ENCODE data around the gene ZNF283.

ZNF283 gene

GRCh38 chr19:43826787-43827754 lies at the start of gene ZNF283:
Gene ZNF283 (plus strand): TSS chr19:43827321. CDS start chr19:43833505, 6,184 bp downstream.
- H3K27ac ChIP-seq, result peak within 1 kb of the TSS in 8 of 11 experiments; percentile 30 to 71 (median 50); a peak in 11 of 22 replicates
- H3K4me3 ChIP-seq, result peak within 1 kb of the TSS; percentile 55 to 78 (median 68)
- H3K9ac ChIP-seq, result peak within 1 kb of the TSS; percentile 46 to 79 (median 74); a peak in 21 of 22 replicates
- peaks cover 5 to 55% (median 22%) of the 10 kb centered on the region in 11 experiments; a peak in 18 of 22 replicates for H3K9me3 ChIP-seq (replicated peaks in 1 of 11)
- H3K4me1 ChIP-seq, result peaks cover 6 to 12% (median 8%) of the 10 kb centered on the region in 10 experiments; a peak in 19 of 20 replicates
- no peak for TF ChIP-seq Cebpa-rat (IDR thresholded peaks at IDR 0.05)
- H3K36me3 ChIP-seq, result peaks cover 35 to 41% (median 39%) of the 10 kb centered on the region in 11 experiments
- peak within 1 kb of the TSS; percentile 78 to 93 (median 89) for H3K4me2 ChIP-seq
- no peaks in the 10 kb centered on the region for H3K27me3 ChIP-seq
- no peaks in the 10 kb centered on the region for H4K20me1 ChIP-seq

- H4K20me1 ChIP-seq, result peaks cover 0 to 30% (median 0%) of the 10 kb centered on the region in 11 experiments; a peak in 7 of 22 replicates
- H3K4me1 ChIP-seq, result peaks cover 77 to 98% (median 86%) of the 10 kb centered on the region in 10 experiments
- H3K9me3 ChIP-seq (replicated peaks in 1 of 11), result no peaks in the 10 kb centered on the region
- H3K4me3 ChIP-seq, result peak overlapping the region in 9 of 10 experiments; percentile 59 to 80 (median 64); a peak in 16 of 20 replicates
- peaks cover 9 to 33% (median 19%) of the 10 kb centered on the region in 11 experiments; a peak in 20 of 22 replicates for H3K36me3 ChIP-seq
- H3K9ac ChIP-seq, result peak overlapping the region; percentile 70 to 84 (median 79); a peak in 20 of 22 replicates
- no peak for TF ChIP-seq Cebpa-rat (IDR thresholded peaks at IDR 0.05)
- peak overlapping the region; percentile 58 to 91 (median 81); a peak in 21 of 22 replicates for H3K27ac ChIP-seq
- peak overlapping the region; percentile 85 to 100 (median 93) for H3K4me2 ChIP-seq
- H3K27me3 ChIP-seq, result no peaks in the 10 kb centered on the region
Measured at GRCh38 chr19:43778651-43779050, 48.5 kb upstream of the ZNF283 start.

GRCh38 chr19:43779147-43779819 lies 47.8 kb upstream of the ZNF283 start:
- Histone ChIP-seq H4K20me1 (peaks cover 0 to 23% (median 0%) of the 10 kb centered on the region in 11 experiments; a peak in 7 of 22 replicates), H3K27me3 (no peaks in the 10 kb centered on the region), H3K9ac (peak overlapping the region; percentile 70 to 84 (median 79)), H3K4me3 (peak overlapping the region; percentile 59 to 80 (median 64)), H3K27ac (peak overlapping the region; percentile 58 to 91 (median 81)), H3K36me3 (peaks cover 3 to 27% (median 13%) of the 10 kb centered on the region in 11 experiments; a peak in 19 of 22 replicates), H3K4me2 (peak overlapping the region; percentile 85 to 100 (median 93)), H3K4me1 (peaks cover 77 to 100% (median 86%) of the 10 kb centered on the region in 10 experiments), H3K9me3 (replicated peaks in 1 of 11) (no peaks in the 10 kb centered on the region)
- TF ChIP-seq Cebpa-rat (IDR thresholded peaks at IDR 0.05), result no peak

- peaks cover 0 to 21% (median 7%) of the 10 kb centered on the region in 11 experiments; a peak in 13 of 22 replicates for H3K36me3 ChIP-seq
- H3K9me3 ChIP-seq (replicated peaks in 1 of 11), result no peaks in the 10 kb centered on the region
- H3K27ac ChIP-seq, result peak overlapping the region; percentile 58 to 91 (median 81)
- no peak for TF ChIP-seq Cebpa-rat (IDR thresholded peaks at IDR 0.05)
- peak overlapping the region; percentile 85 to 100 (median 93) for H3K4me2 ChIP-seq
- H3K27me3 ChIP-seq, result no peaks in the 10 kb centered on the region
- H3K9ac ChIP-seq, result peak overlapping the region; percentile 70 to 84 (median 79)
- peaks cover 0 to 18% (median 0%) of the 10 kb centered on the region in 11 experiments; a peak in 5 of 22 replicates for H4K20me1 ChIP-seq
- H3K4me1 ChIP-seq, result peaks cover 82 to 100% (median 89%) of the 10 kb centered on the region in 10 experiments
- peak overlapping the region; percentile 59 to 80 (median 64) for H3K4me3 ChIP-seq
Measured at GRCh38 chr19:43779820-43780219, 47.3 kb upstream of the ZNF283 start.

- H3K4me3 ChIP-seq, result peak within 1 kb of the TSS; percentile 59 to 80 (median 64)
- no peaks in the 10 kb centered on the region for H3K9me3 ChIP-seq (replicated peaks in 1 of 11)
- H4K20me1 ChIP-seq, result peaks cover 0 to 8% (median 0%) of the 10 kb centered on the region in 11 experiments; a peak in 2 of 22 replicates
- H3K36me3 ChIP-seq, result peaks cover 0 to 10% (median 0%) of the 10 kb centered on the region in 11 experiments; a peak in 8 of 22 replicates
- no peak for TF ChIP-seq Cebpa-rat (IDR thresholded peaks at IDR 0.05)
- H3K4me1 ChIP-seq, result peaks cover 78 to 94% (median 87%) of the 10 kb centered on the region in 10 experiments
- peak within 1 kb of the TSS; percentile 60 to 91 (median 81) for H3K27ac ChIP-seq
- H3K9ac ChIP-seq, result peak within 1 kb of the TSS; percentile 70 to 84 (median 80)
- H3K4me2 ChIP-seq, result peak within 1 kb of the TSS; percentile 85 to 100 (median 93)
- no peaks in the 10 kb centered on the region for H3K27me3 ChIP-seq
Measured at GRCh38 chr19:43780706-43781525, 46.2 kb upstream of the ZNF283 start, which contains the start of gene KCNN4. Gene KCNN4 (minus strand): TSS chr19:43780973. CDS start chr19:43780861, 112 bp downstream.

GRCh38 chr19:43781630-43782310 lies 45.4 kb upstream of the ZNF283 start:
- H3K9me3 ChIP-seq (replicated peaks in 1 of 11), result no peaks in the 10 kb centered on the region
- peak overlapping the region in 5 of 11 experiments; percentile 72 to 81 (median 79); a peak in 6 of 22 replicates for H3K9ac ChIP-seq
- H3K4me1 ChIP-seq, result peaks cover 70 to 85% (median 78%) of the 10 kb centered on the region in 10 experiments
- no peaks in the 10 kb centered on the region; a peak in 1 of 22 replicates for H4K20me1 ChIP-seq
- peak overlapping the region in 2 of 10 experiments; percentile 64 to 80; a peak in 2 of 20 replicates for H3K4me3 ChIP-seq
- peak overlapping the region in 10 of 11 experiments; percentile 73 to 99 (median 93); a peak in 17 of 22 replicates for H3K4me2 ChIP-seq
- H3K27me3 ChIP-seq, result no peaks in the 10 kb centered on the region
- H3K36me3 ChIP-seq, result 0 out of 22 replicates have a peak, but pooled peaks cover 0 to 2% (median 0%) of the 10 kb centered on the region in 11 experiments
- H3K27ac ChIP-seq, result peak overlapping the region in 5 of 11 experiments; percentile 77 to 91 (median 87); a peak in 8 of 22 replicates
- TF ChIP-seq Cebpa-rat (IDR thresholded peaks at IDR 0.05), result no peak

- Histone ChIP-seq H3K9me3 (replicated peaks in 1 of 11) (no peaks in the 10 kb centered on the region), H3K4me3 (no peak overlapping the region), H3K9ac (no peak overlapping the region), H3K4me2 (peak overlapping the region in 10 of 11 experiments; percentile 29 to 98 (median 77); a peak in 16 of 22 replicates), H3K27ac (peak overlapping the region in 3 of 11 experiments; percentile 4 to 32 (median 26); a peak in 2 of 22 replicates), H3K36me3 (no peaks in the 10 kb centered on the region), H3K27me3 (no peaks in the 10 kb centered on the region), H4K20me1 (no peaks in the 10 kb centered on the region; a peak in 1 of 22 replicates), H3K4me1 (peaks cover 65 to 80% (median 73%) of the 10 kb centered on the region in 10 experiments)
- TF ChIP-seq Cebpa-rat (IDR thresholded peaks at IDR 0.05), result no peak
Measured at GRCh38 chr19:43782311-43782660, 44.8 kb upstream of the ZNF283 start.

All from BLaER1 treated with 17β-estradiol and CSF1 and Interleukin-3, amounts not matched to agents 10 nM and 100 nM (cell line).